ENCODE data around the gene ELL2. TPM values are rescaled to one million over a fixed set of nuclear protein-coding genes. Genes with fewer than 3 reads are reported as not detected.

The ELL2 gene
- polyA plus RNA-seq (2012; ENCODE audit: insufficient read depth, insufficient read length): 4.5 TPM

- peak; percentile 60 for DNase-seq (ENCODE audit: low read depth, low spot score)
- peak within 1 kb of the TSS; percentile 55 for H3K4me3 ChIP-seq (ENCODE audit: low read length)
Observed at GRCh38 chr5:95961617-95962474, at the start of gene ELL2. ELL2 (minus strand) TSS chr5:95961851; CDS start chr5:95961721, 130 bp downstream.

- no peak for DNase-seq (ENCODE audit: low read depth, low spot score)
- H3K4me3 ChIP-seq (ENCODE audit: low read length): no peak overlapping the region
Observed at GRCh38 chr5:96008987-96009647, 47.5 kb upstream of the ELL2 start.

DNA sequence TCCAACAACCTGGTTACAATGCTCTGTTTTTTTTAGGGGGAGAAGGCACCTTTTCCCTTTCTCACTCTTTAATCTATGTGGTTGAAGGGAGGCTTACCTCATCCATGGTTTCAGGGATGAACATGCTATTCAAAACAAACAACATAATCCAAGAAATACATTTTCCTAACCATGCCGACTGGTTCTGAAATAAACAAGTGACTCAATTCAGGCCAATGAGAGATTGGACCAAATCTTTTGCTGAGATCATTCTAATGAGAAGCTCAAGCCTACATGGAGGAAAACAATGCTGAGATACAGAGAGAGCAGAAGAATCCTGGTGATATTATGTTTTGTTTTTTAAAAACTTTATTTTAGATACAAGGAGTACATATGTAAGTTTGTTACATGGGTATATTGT lies 46.8 kb upstream of the ELL2 start:
- DNase-seq (ENCODE audit: low read depth, low spot score): no peak
- H3K4me3 ChIP-seq (ENCODE audit: low read length): no peak overlapping the region

- DNase-seq (ENCODE audit: low read depth, low spot score): no peak
- no peak overlapping the region for H3K4me3 ChIP-seq (ENCODE audit: low read length)
Observed at GRCh38 chr5:96007051-96007450, 45.4 kb upstream of the ELL2 start.

DNA sequence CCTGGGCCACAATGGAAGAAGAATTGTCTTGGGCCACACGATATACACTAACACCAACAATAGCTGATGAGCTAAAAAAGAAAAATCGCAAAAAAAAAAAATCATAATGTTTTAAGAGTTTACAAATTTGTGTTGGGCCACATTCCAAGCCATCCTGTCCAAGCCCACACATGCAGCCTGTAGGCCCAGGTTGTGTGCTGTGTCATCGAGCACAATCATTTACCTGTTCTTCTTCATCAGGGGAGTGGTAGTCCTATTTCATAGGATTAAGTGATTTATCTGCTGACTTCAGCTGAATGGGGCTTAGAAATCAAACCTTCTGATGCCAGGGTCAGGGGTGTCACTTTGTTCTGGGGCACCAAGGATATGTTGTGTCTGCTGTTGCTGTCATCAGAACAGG lies 44.6 kb upstream of the ELL2 start:
- DNase-seq (ENCODE audit: low read depth, low spot score): no peak
- no peak overlapping the region for H3K4me3 ChIP-seq (ENCODE audit: low read length)

DNA sequence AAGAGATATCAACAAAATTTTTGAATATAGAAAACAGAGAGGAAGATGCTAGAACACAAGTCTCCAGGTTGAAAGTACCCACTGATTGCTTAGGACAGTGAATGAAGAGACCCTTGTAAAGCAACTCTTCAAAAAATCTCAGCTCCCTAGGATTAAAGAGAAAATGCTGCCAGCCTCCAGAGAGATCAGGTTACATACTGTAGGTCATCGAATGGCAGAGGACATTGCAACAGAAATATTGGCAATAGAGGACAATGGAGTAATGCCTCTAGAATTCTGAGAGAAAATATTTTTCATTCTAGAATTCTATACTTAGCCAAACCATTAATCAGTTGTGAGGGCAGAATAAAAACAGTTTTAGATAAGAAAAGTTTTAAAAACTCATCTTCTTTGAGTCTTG lies 43.1 kb upstream of the ELL2 start:
- DNase-seq (ENCODE audit: low read depth, low spot score): no peak
- no peak overlapping the region for H3K4me3 ChIP-seq (ENCODE audit: low read length)

DNA sequence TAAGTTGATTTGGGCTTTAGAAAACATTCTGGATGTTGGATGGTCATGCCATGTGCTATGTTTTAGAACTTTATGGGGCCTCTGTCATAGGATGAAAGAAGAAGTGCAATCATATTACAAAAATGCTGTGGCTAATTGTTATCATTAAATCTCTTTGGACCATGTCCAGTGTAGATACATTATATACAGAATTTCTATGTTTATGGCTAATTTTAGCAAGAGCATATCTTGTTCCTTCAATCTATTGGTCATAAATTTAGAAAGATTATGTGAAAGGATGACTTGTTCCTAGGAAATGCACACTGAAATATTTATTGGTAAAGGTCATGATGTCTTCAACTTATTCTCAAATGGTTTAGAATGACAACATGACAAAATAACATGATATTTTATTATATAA lies 42.4 kb upstream of the ELL2 start:
- DNase-seq (ENCODE audit: low read depth, low spot score): no peak
- no peak overlapping the region for H3K4me3 ChIP-seq (ENCODE audit: low read length)

- no peak overlapping the region for H3K4me3 ChIP-seq (ENCODE audit: low read length)
- no peak for DNase-seq (ENCODE audit: low read depth, low spot score)
Observed at GRCh38 chr5:96001262-96001661, 39.6 kb upstream of the ELL2 start.

GRCh38 chr5:96000308-96000707 lies 38.7 kb upstream of the ELL2 start:
- no peak for DNase-seq (ENCODE audit: low read depth, low spot score)
- H3K4me3 ChIP-seq (ENCODE audit: low read length): no peak overlapping the region

GRCh38 chr5:95996904-95997723 lies 35.5 kb upstream of the ELL2 start:
- no peak for DNase-seq (ENCODE audit: low read depth, low spot score)
- no peak overlapping the region for H3K4me3 ChIP-seq (ENCODE audit: low read length)

- no peak for DNase-seq (ENCODE audit: low read depth, low spot score)
- no peak overlapping the region for H3K4me3 ChIP-seq (ENCODE audit: low read length)
Observed at GRCh38 chr5:95995962-95996489, 34.4 kb upstream of the ELL2 start.

DNA sequence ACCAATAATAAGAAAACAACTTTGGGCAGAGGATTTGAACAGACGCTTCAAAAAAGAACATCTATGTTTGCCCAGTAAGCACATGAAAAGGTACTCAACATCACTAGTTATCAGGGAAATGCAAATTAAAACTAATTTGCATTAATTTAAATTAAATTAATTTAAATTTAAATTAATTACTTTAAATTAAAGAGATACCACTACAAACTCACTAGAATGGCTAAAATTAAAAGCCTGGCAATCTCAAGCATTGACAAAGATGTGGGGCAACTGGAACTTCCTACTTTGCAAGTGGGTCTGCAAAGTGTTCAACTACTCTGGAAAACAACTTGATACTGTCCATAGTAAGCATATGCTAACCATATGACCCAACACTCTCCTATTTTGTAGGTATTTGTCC lies 32.1 kb upstream of the ELL2 start:
- no peak for DNase-seq (ENCODE audit: low read depth, low spot score)
- no peak overlapping the region for H3K4me3 ChIP-seq (ENCODE audit: low read length)

- no peak for DNase-seq (ENCODE audit: low read depth, low spot score)
- no peak overlapping the region for H3K4me3 ChIP-seq (ENCODE audit: low read length)
Observed at GRCh38 chr5:95993266-95993665, 31.6 kb upstream of the ELL2 start.

DNA sequence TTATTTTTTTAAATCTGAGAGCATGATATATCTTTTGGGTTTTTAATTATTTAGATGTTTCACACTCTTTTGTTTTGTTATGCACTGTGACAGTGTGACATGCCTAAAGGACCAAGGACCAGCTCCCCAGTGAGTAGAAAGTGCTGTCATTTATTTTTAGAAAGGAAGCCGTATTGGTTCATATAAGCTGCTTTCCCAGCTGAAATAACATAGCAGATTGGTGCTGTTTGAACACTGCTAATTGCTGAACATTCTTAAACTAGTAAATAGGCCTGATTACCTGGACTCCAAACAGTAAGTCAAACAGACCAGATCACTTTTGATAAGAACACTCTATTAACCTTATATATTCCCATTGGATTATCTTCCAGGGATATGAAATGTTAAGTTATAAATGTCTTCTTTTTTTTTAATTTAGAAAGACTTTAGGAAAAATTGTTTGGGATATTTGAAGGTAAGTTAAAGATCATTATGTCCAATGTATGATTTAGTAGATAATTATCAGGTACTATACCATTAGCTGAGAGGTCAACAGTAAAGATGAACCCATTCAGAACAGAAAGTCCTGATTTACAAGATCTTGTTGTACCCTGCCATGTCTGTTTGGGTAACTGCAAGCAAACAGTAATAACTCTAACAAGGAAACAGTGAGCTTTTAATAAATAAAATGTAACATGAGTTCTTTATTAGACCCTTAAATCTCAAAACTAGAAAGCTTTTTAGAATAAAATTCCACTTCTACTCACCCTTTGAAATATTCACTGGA lies 27.8 kb upstream of the ELL2 start:
- DNase-seq (ENCODE audit: low read depth, low spot score): no peak
- no peak overlapping the region for H3K4me3 ChIP-seq (ENCODE audit: low read length)

DNA sequence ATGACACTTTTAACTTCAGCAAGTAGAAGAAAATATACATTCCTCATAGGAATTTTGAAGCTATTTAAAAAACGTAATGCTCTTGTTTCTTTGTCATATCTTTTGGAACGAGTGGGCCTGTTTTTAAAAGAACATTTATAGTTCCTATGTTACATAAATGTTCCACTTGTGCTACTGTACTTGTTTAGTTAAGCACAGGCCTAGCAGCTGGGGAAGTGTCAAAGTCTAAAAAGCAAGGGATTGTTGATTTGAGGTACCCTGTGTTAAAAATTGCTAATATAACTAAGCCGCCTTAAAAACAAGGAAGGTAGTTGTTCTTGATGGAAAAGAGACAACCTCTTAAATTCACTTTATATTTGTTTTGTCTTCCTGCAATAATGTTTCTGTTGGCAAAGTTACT lies 27.2 kb upstream of the ELL2 start:
- no peak for DNase-seq (ENCODE audit: low read depth, low spot score)
- H3K4me3 ChIP-seq (ENCODE audit: low read length): no peak overlapping the region

DNA sequence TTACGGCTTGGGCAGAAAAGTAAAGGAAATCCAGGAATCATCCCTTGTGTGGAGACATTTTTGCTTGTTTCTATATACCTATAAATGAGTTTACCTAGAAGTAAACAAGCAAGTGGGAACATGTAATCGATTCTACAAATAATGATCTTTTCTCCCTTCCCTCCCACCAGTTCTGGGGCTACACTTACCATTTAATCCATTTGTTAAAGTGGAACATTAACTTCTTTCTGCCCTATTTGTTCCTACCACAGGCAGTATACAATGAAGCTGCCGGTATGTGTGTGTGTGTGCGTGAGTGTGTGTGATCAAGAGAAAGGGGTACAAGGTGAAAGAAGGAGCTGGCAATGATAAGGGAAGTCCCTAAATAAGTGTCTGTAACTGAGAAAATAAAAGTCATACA lies 26.4 kb upstream of the ELL2 start:
- DNase-seq (ENCODE audit: low read depth, low spot score): no peak
- H3K4me3 ChIP-seq (ENCODE audit: low read length): no peak overlapping the region

DNA sequence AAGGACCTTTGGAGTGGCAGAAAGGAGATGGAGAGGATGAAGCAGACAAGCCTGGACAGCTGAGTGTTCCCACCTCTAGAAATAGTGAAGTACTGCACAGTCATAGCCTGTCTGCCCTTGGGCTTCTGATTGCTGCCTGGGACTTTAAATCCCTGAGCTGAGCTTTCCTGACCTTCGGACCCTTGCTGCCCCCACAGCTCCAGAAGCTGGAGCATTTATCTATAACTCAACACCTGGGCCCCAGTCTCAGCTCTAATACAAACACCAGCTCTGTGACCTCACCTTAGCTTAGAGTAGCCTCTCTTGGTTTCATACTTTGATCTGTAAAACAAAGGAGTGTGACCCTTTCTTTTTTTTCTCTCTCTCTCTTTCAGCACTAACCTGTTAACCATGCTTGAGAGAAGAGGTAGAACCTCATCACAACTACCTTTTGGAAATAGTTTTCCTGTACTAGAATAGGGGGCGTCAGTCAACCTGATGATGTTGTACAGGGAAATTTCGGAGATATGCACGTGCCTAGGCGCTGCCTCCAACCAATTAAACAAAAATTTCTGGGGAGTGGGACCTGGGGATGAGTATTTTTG lies 25.4 kb upstream of the ELL2 start:
- DNase-seq (ENCODE audit: low read depth, low spot score): no peak
- no peak overlapping the region for H3K4me3 ChIP-seq (ENCODE audit: low read length)

- DNase-seq (ENCODE audit: low read depth, low spot score): no peak
- no peak overlapping the region for H3K4me3 ChIP-seq (ENCODE audit: low read length)
Observed at GRCh38 chr5:95986001-95986400, 24.4 kb upstream of the ELL2 start.

DNA sequence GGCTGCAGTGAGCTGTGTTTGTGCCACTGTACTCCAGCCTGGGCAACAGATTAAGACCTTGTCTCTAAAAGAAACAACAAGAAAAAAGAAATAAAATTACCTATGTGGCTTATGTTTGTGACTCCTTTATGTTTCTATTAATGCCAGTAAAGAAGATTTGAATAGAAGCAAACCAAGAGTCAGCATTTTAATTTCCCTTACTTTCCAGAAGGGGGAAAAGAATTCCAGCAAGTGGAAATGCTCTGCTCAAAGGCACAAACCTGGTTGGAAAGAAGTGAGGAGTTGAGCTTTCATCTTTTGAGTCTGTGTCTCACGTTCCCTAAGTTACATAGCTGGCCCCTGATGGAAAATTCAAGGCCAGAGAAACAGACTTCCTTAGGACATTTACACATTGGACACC lies 23.6 kb upstream of the ELL2 start:
- no peak overlapping the region for H3K4me3 ChIP-seq (ENCODE audit: low read length)
- no peak for DNase-seq (ENCODE audit: low read depth, low spot score)
